AG04450 (cell line): ENCODE measurements around the gene CPZ. TPM values are rescaled to one million over a fixed set of nuclear protein-coding genes. Genes with fewer than 3 reads are reported as not detected.

Experiments used
- CTCF ChIA-PET: fragments of 300-600, 350-600 bp; formaldehyde crosslinking; extraction: SDS; loops from one replicate; lab custom pipeline; 2022; ENCODE audit warnings: antibody characterized with exemption, inconsistent platforms; lab: Charles Lee
- POLR2A ChIA-PET: fragments of 350-600 bp; formaldehyde crosslinking; extraction: SDS; loops from one replicate; lab custom pipeline; 2021; ENCODE audit warnings: antibody characterized with exemption, inconsistent platforms; lab: Yijun Ruan, JAX
- DNase-seq: peaks from one replicate; pipeline ENCODE4 v3.0.0-alpha.2; 2011; ENCODE audit warnings: low read depth, low spot score
- H3K27ac ChIP-seq: one replicate; pipeline ENCODE4 v1.5.1; 2012; ENCODE audit warnings: low read depth, low read length, control low read depth
- H3K27me3 ChIP-seq: one replicate; pipeline ENCODE4 v1.6.0; 2012; ENCODE audit warnings: low read length; ENCODE audit not compliant: control insufficient read depth, insufficient read depth
- H3K4me3 ChIP-seq: 2 replicates; pipeline ENCODE4 v1.5.1; 2011; ENCODE audit warnings: mild to moderate bottlenecking, low read depth, low read length, control low read depth
- H3K9me3 ChIP-seq: 2 replicates; pipeline ENCODE4 v1.5.1; 2012; ENCODE audit warnings: low read length; ENCODE audit not compliant: control insufficient read depth, insufficient read depth
- CTCF ChIP-seq: IDR thresholded peaks from 2 replicates; pipeline ENCODE4 v1.5.1; 2011; ENCODE audit warnings: low read depth, low read length, control low read depth, inconsistent platforms
- polyA plus RNA-seq: library from polyadenylated mRNA; depleted of rRNA; stranded (reverse); fragments of >200 nt; gene quantifications from 2 replicates; pipeline ENCODE4 v1.2.3, GENCODE V29; 2011

Gene CPZ
- polyA plus RNA-seq, 1 experiment: 6.4 TPM

GRCh38 chr4:8599657-8600056, 7.1 kb downstream of the CPZ start:
- Histone ChIP-seq H3K9me3 (no peaks in the 10 kb centered on the region; the same call in 1 of the 2 replicates), H3K27me3 (peaks cover 10% of the 10 kb centered on the region), H3K4me3 (no peak overlapping the region), H3K27ac (no peak overlapping the region)
- POLR2A ChIA-PET: interaction anchor here (1.4 kb wide), 1 partner anchor 127 kb away, joined by 3 read pairs; no protein-coding TSS in a partner anchor
- CTCF ChIA-PET: interaction anchor here (2.0 kb wide), 1 partner anchor 8 kb away, joined by 10 read pairs; no protein-coding TSS in a partner anchor
- peak; percentile 30 for DNase-seq
- TF ChIP-seq CTCF: no peak

DNA sequence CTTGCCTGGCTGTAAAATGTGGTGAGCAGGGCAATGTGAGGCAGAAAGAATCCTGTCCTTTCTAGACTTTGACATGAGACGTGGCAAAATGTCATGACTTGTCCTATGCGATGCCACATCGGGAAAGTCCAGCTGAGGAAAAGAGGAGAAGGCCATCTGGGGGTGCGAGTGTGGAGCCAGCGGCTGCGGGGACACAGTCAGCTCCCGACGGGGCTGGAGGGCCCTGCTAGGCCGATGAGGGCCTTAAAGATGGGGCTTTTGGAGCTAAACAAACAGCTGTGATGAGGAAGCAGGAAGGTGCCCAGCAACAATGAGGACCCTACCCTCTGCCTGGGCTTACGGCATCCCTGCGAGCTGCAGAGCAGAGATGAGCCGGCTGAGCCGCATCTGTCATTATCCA, 7.7 kb downstream of the CPZ start:
- ChIA-PET CTCF (no interaction called here), POLR2A (no interaction called here)
- H3K27me3 ChIP-seq: peaks cover 9% of the 10 kb centered on the region
- no peak for DNase-seq
- H3K4me3 ChIP-seq: no peak overlapping the region
- no peak overlapping the region for H3K27ac ChIP-seq
- no peak for TF ChIP-seq CTCF
- H3K9me3 ChIP-seq: no peaks in the 10 kb centered on the region; the same call in 1 of the 2 replicates

- Histone ChIP-seq H3K27ac (no peak overlapping the region), H3K27me3 (peaks cover 5% of the 10 kb centered on the region), H3K4me3 (no peak overlapping the region), H3K9me3 (no peaks in the 10 kb centered on the region; the same call in 1 of the 2 replicates)
- ChIA-PET POLR2A (no interaction called here), CTCF (no interaction called here)
- no peak for DNase-seq
- no peak for TF ChIP-seq CTCF
Observed at GRCh38 chr4:8600686-8601085, 8.1 kb downstream of the CPZ start.

DNA sequence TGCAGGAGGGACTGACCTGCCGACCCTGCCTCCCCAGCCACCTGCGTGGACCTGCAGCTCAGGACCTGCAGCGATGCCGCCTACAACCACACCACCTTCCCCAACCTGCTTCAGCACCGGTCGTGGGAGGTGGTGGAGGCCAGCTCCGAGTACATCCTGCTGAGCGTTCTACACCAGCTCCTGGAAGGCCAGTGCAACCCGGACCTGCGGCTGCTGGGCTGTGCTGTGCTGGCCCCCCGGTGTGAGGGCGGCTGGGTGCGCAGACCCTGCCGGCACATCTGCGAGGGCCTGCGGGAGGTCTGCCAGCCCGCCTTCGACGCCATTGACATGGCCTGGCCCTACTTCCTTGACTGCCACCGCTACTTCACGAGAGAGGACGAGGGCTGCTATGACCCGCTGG, 8.5 kb downstream of the CPZ start:
- no peak for DNase-seq
- Histone ChIP-seq H3K27me3 (peaks cover 5% of the 10 kb centered on the region), H3K9me3 (no peaks in the 10 kb centered on the region; the same call in 1 of the 2 replicates), H3K27ac (no peak overlapping the region), H3K4me3 (no peak overlapping the region)
- ChIA-PET POLR2A (no interaction called here), CTCF (no interaction called here)
- no peak for TF ChIP-seq CTCF

GRCh38 chr4:8601556-8601955, 9.0 kb downstream of the CPZ start:
- ChIA-PET POLR2A (no interaction called here), CTCF (no interaction called here)
- no peak overlapping the region for H3K27ac ChIP-seq
- peaks cover 2% of the 10 kb centered on the region for H3K27me3 ChIP-seq
- no peaks in the 10 kb centered on the region; the same call in 1 of the 2 replicates for H3K9me3 ChIP-seq
- no peak for DNase-seq
- no peak for TF ChIP-seq CTCF
- no peak overlapping the region for H3K4me3 ChIP-seq
